Liver (tissue), 9 donors: Measurements from ENCODE around the gene PCYT1B. TPM values are rescaled to one million over a fixed set of nuclear protein-coding genes. Genes with fewer than 3 reads are reported as not detected.

Experiments used
- DNase-seq: peaks from one replicate; pipeline ENCODE4 v3.0.0-alpha.2; 2017; ENCODE audit warnings: low spot score
- H3K27ac ChIP-seq, 2 donors: one replicate each; pipeline ENCODE4 v1.7.0; 2013; ENCODE audit warnings: inconsistent platforms in 2 of 2, low read length in 2 of 2, control low read depth in 1 of 2, low read depth in 1 of 2, mild to moderate bottlenecking in 1 of 2
- H3K27me3 ChIP-seq, 4 donors: one replicate each; pipeline versions ENCODE4 v1.6.1 to v1.7.0; 2013; ENCODE audit warnings: low read length in 3 of 4, inconsistent platforms in 1 of 4, mild to moderate bottlenecking in 1 of 4, moderate library complexity in 1 of 4; ENCODE audit not compliant: control insufficient read depth in 4 of 4, insufficient read depth in 4 of 4
- H3K36me3 ChIP-seq, 4 donors: one replicate each; pipeline versions ENCODE4 v1.6.1 to v1.7.0; 2013; ENCODE audit warnings: low read length in 3 of 4, mild to moderate bottlenecking in 3 of 4, low read depth in 1 of 4, moderate library complexity in 1 of 4; ENCODE audit not compliant: control insufficient read depth in 4 of 4, insufficient read depth in 3 of 4
- H3K4me1 ChIP-seq, 4 donors: one replicate each; pipeline versions ENCODE4 v1.6.1 to v1.7.0; 2013; ENCODE audit warnings: low read length in 3 of 4, mild to moderate bottlenecking in 3 of 4, moderate library complexity in 1 of 4; ENCODE audit not compliant: control insufficient read depth in 4 of 4, insufficient read depth in 4 of 4
- H3K4me3 ChIP-seq, 3 donors: one replicate each; pipeline versions ENCODE4 v1.6.1 to v1.7.0; 2013; ENCODE audit warnings: low read length in 3 of 3, control low read depth in 1 of 3, low read depth in 1 of 3, mild to moderate bottlenecking in 1 of 3
- H3K9ac ChIP-seq, 2 donors: one replicate each; pipeline ENCODE4 v1.7.0; 2013; ENCODE audit warnings: low read length in 2 of 2, mild to moderate bottlenecking in 2 of 2, moderate library complexity in 2 of 2, control low read depth in 1 of 2, low read depth in 1 of 2
- H3K9me3 ChIP-seq, 4 donors: one replicate each; pipeline versions ENCODE4 v1.6.1 to v1.7.0; 2013; ENCODE audit warnings: low read length in 3 of 4; ENCODE audit not compliant: control insufficient read depth in 4 of 4
- EGR1 ChIP-seq, 2 donors: IDR thresholded peaks; 2 replicates each; pipeline ENCODE4 v1.6.1; 2016 to 2018; ENCODE audit warnings: antibody characterized with exemption in 2 of 2, low read depth in 2 of 2
- FOXA1 ChIP-seq: IDR thresholded peaks from 2 replicates; pipeline ENCODE4 v1.6.1; 2016; ENCODE audit warnings: antibody characterized with exemption
- FOXA2 ChIP-seq: IDR thresholded peaks from 2 replicates; pipeline ENCODE4 v1.6.1; 2016; ENCODE audit warnings: antibody characterized with exemption
- GABPA ChIP-seq, 2 donors: IDR thresholded peaks in 1 of 2; conservative IDR thresholded peaks in 1 of 2; 2 replicates each; pipeline ENCODE4 v1.6.1; 2016; ENCODE audit warnings: antibody characterized with exemption in 2 of 2, mild to moderate bottlenecking in 1 of 2, moderate library complexity in 1 of 2
- HNF4A ChIP-seq, 2 donors: conservative IDR thresholded peaks; 2 replicates each; pipeline ENCODE4 v1.6.1; 2016; ENCODE audit warnings: antibody characterized with exemption in 2 of 2, mild to moderate bottlenecking in 2 of 2
- HNF4G ChIP-seq: IDR thresholded peaks from 2 replicates; pipeline ENCODE4 v1.6.1; 2016; ENCODE audit warnings: antibody characterized with exemption
- JUND ChIP-seq, 2 donors: IDR thresholded peaks; 2 replicates each; pipeline ENCODE4 v1.6.1; 2016; ENCODE audit warnings: antibody characterized with exemption in 2 of 2
- NR2F2 ChIP-seq: IDR thresholded peaks from 2 replicates; pipeline ENCODE4 v1.6.1; 2016; ENCODE audit warnings: antibody characterized with exemption
- RAD21 ChIP-seq, 2 donors: IDR thresholded peaks; 2 replicates each; pipeline ENCODE4 v1.6.1; 2016; ENCODE audit warnings: antibody characterized with exemption in 2 of 2, mild to moderate bottlenecking in 2 of 2
- RXRA ChIP-seq, 2 donors: IDR thresholded peaks; 2 replicates each; pipeline ENCODE4 v1.6.1; 2017 to 2018; ENCODE audit warnings: antibody characterized with exemption in 2 of 2, mild to moderate bottlenecking in 1 of 2
- SP1 ChIP-seq: IDR thresholded peaks from 2 replicates; pipeline ENCODE4 v1.6.1; 2018; ENCODE audit warnings: antibody characterized with exemption, mild to moderate bottlenecking
- TAF1 ChIP-seq: conservative IDR thresholded peaks from 2 replicates; pipeline ENCODE4 v1.6.1; 2016; ENCODE audit warnings: antibody characterized with exemption, mild to moderate bottlenecking
- YY1 ChIP-seq: IDR thresholded peaks from 2 replicates; pipeline ENCODE4 v1.6.1; 2016; ENCODE audit warnings: antibody characterized with exemption, mild to moderate bottlenecking
- polyA plus RNA-seq, 2 donors: library from polyadenylated mRNA; stranded (reverse) in 1 of 2; unstranded in 1 of 2; fragments of 200-250 nt in 1 of 2; fragments of >200 nt in 1 of 2; fragmentation: Nextera tagmentation in 1 of 2; extraction: Ambion mirVana in 1 of 2; gene quantifications; one replicate each; pipeline versions ENCODE4 v1.2.1 to v1.2.3, GENCODE V29; 2013 to 2015
- total RNA-seq, 2 donors: library from RNA; depleted of rRNA; stranded (reverse); fragments of >200 nt; gene quantifications; one replicate each; pipeline ENCODE4 v1.2.3, GENCODE V29; 2014
- TF ChIP-seq, protein P1 (sequence below): IDR thresholded peaks from 2 replicates; pipeline ENCODE4 v1.6.1; 2016; ENCODE audit warnings: antibody characterized with exemption, mild to moderate bottlenecking
- TF ChIP-seq, protein P2 (sequence below): IDR thresholded peaks from 2 replicates; pipeline ENCODE4 v1.6.1; 2016; ENCODE audit warnings: antibody characterized with exemption
- TF ChIP-seq, protein P3 (sequence below): fragments of 150-350 bp; IDR thresholded peaks from 2 replicates; pipeline ENCODE4 v1.5.1; 2017; ENCODE audit warnings: improper control_type of control experiment, low read depth, low read length; ENCODE audit not compliant: missing input control
- TF ChIP-seq, protein P4 (sequence below): IDR thresholded peaks from 2 replicates; pipeline ENCODE4 v1.6.1; 2016; ENCODE audit warnings: antibody characterized with exemption
- TF ChIP-seq, protein P5 (sequence below): IDR thresholded peaks from 2 replicates; pipeline ENCODE4 v1.6.1; 2016; ENCODE audit warnings: antibody characterized with exemption
- donor health status: healthy.
- donor health status: healthy.
- donor health status: healthy.
- donor health status: healthy.
- donor health status: healthy.

The PCYT1B gene
- total and polyA plus RNA-seq, 4 donors = under 0.01 to 2.1 (median 0.06) TPM; not detected in 1

DNA sequence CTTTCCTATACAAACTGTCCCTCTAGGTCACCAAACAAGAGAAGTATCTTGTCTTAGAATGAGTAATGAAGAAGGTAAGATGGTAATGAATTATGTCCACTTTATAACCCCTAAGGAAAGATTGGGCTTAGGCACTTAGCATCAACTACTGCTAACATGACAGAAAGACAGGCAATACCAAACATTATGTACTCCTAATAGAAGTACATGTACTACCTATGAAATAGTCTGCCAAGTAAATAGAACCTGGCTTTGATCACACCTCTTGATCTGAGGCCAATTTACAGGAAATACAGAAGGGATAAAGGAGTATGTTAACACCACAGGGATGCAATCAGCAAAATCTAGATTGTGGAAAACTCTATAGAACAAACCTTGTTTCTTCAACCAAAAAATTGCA lies 14.1 kb upstream of the PCYT1B start:
- Histone ChIP-seq H3K4me1 (no peaks in the 10 kb centered on the region), H3K9me3 (no peaks in the 10 kb centered on the region), H3K4me3 (no peak overlapping the region), H3K27ac (no peak overlapping the region), H3K9ac (no peak overlapping the region), H3K36me3 (no peaks in the 10 kb centered on the region), H3K27me3 (no peaks in the 10 kb centered on the region)
- DNase-seq = no peak
- TF ChIP-seq EGR1 (IDR thresholded peaks at IDR 0.05; ENCODE audit: low read depth in 2 of 2) (no peak), HNF4A (conservative IDR thresholded peaks at IDR 0.05) (no peak), SP1 (no peak), YY1 (no peak), JUND (IDR thresholded peaks at IDR 0.05) (no peak), TAF1 (no peak), RAD21 (IDR thresholded peaks at IDR 0.05) (no peak), GABPA (IDR thresholded peaks at IDR 0.05 in 1 of 2, conservative IDR thresholded peaks at IDR 0.05 in 1 of 2) (no peak), RXRA (IDR thresholded peaks at IDR 0.05) (no peak), HNF4G (no peak), FOXA1 (no peak), NR2F2 (no peak), FOXA2 (no peak)
- TF ChIP-seq, protein P1, sequence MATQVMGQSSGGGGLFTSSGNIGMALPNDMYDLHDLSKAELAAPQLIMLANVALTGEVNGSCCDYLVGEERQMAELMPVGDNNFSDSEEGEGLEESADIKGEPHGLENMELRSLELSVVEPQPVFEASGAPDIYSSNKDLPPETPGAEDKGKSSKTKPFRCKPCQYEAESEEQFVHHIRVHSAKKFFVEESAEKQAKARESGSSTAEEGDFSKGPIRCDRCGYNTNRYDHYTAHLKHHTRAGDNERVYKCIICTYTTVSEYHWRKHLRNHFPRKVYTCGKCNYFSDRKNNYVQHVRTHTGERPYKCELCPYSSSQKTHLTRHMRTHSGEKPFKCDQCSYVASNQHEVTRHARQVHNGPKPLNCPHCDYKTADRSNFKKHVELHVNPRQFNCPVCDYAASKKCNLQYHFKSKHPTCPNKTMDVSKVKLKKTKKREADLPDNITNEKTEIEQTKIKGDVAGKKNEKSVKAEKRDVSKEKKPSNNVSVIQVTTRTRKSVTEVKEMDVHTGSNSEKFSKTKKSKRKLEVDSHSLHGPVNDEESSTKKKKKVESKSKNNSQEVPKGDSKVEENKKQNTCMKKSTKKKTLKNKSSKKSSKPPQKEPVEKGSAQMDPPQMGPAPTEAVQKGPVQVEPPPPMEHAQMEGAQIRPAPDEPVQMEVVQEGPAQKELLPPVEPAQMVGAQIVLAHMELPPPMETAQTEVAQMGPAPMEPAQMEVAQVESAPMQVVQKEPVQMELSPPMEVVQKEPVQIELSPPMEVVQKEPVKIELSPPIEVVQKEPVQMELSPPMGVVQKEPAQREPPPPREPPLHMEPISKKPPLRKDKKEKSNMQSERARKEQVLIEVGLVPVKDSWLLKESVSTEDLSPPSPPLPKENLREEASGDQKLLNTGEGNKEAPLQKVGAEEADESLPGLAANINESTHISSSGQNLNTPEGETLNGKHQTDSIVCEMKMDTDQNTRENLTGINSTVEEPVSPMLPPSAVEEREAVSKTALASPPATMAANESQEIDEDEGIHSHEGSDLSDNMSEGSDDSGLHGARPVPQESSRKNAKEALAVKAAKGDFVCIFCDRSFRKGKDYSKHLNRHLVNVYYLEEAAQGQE = no peak
- TF ChIP-seq, protein P2, sequence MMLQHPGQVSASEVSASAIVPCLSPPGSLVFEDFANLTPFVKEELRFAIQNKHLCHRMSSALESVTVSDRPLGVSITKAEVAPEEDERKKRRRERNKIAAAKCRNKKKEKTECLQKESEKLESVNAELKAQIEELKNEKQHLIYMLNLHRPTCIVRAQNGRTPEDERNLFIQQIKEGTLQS = no peak
- TF ChIP-seq, protein P3, sequence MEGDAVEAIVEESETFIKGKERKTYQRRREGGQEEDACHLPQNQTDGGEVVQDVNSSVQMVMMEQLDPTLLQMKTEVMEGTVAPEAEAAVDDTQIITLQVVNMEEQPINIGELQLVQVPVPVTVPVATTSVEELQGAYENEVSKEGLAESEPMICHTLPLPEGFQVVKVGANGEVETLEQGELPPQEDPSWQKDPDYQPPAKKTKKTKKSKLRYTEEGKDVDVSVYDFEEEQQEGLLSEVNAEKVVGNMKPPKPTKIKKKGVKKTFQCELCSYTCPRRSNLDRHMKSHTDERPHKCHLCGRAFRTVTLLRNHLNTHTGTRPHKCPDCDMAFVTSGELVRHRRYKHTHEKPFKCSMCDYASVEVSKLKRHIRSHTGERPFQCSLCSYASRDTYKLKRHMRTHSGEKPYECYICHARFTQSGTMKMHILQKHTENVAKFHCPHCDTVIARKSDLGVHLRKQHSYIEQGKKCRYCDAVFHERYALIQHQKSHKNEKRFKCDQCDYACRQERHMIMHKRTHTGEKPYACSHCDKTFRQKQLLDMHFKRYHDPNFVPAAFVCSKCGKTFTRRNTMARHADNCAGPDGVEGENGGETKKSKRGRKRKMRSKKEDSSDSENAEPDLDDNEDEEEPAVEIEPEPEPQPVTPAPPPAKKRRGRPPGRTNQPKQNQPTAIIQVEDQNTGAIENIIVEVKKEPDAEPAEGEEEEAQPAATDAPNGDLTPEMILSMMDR = no peak
- TF ChIP-seq, protein P4, sequence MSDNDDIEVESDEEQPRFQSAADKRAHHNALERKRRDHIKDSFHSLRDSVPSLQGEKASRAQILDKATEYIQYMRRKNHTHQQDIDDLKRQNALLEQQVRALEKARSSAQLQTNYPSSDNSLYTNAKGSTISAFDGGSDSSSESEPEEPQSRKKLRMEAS = no peak
- TF ChIP-seq, protein P5, sequence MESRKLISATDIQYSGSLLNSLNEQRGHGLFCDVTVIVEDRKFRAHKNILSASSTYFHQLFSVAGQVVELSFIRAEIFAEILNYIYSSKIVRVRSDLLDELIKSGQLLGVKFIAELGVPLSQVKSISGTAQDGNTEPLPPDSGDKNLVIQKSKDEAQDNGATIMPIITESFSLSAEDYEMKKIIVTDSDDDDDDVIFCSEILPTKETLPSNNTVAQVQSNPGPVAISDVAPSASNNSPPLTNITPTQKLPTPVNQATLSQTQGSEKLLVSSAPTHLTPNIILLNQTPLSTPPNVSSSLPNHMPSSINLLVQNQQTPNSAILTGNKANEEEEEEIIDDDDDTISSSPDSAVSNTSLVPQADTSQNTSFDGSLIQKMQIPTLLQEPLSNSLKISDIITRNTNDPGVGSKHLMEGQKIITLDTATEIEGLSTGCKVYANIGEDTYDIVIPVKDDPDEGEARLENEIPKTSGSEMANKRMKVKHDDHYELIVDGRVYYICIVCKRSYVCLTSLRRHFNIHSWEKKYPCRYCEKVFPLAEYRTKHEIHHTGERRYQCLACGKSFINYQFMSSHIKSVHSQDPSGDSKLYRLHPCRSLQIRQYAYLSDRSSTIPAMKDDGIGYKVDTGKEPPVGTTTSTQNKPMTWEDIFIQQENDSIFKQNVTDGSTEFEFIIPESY = no peak
